AG09309 (cell line): Measurements from ENCODE around the gene GDF7.

ENCODE experiments used
- DNase-seq: peaks from one replicate; pipeline ENCODE4 v3.0.0-alpha.2; 2010; ENCODE audit warnings: low read depth
- H3K4me3 ChIP-seq: 2 replicates; pipeline ENCODE4 v1.5.1; 2011; ENCODE audit warnings: mild to moderate bottlenecking, low read depth, low read length, moderate library complexity; ENCODE audit not compliant: control insufficient read depth
- CTCF ChIP-seq: IDR thresholded peaks from 2 replicates; pipeline ENCODE4 v1.5.1; 2011; ENCODE audit warnings: mild to moderate bottlenecking, low read depth, low read length, inconsistent platforms; ENCODE audit not compliant: insufficient read depth, control insufficient read depth; ENCODE audit errors: missing control alignments

The GDF7 gene

GRCh38 chr2:20645301-20645701 is 21.6 kb upstream of the GDF7 start:
- no peak overlapping the region for H3K4me3 ChIP-seq
- DNase-seq, result no peak
- no peak for TF ChIP-seq CTCF

- TF ChIP-seq CTCF, result no peak
- H3K4me3 ChIP-seq, result no peak overlapping the region
- DNase-seq, result no peak
These were observed 21.2 kb upstream of the GDF7 start for GRCh38 chr2:20645761-20646160.

- no peak for TF ChIP-seq CTCF
- no peak for DNase-seq
- H3K4me3 ChIP-seq, result no peak overlapping the region
These were observed 20.5 kb upstream of the GDF7 start for GRCh38 chr2:20646446-20646845.

- H3K4me3 ChIP-seq, result no peak overlapping the region
- no peak for DNase-seq
- TF ChIP-seq CTCF, result no peak
These were observed 19.7 kb upstream of the GDF7 start for GRCh38 chr2:20647211-20647610.

- H3K4me3 ChIP-seq, result no peak overlapping the region
- no peak for DNase-seq
- TF ChIP-seq CTCF, result no peak
These were observed 19.2 kb upstream of the GDF7 start for GRCh38 chr2:20647738-20648137.

GRCh38 chr2:20648206-20648605 is 18.7 kb upstream of the GDF7 start:
- DNase-seq, result no peak
- TF ChIP-seq CTCF, result no peak
- no peak overlapping the region for H3K4me3 ChIP-seq

GRCh38 chr2:20648831-20649230 is 18.1 kb upstream of the GDF7 start:
- TF ChIP-seq CTCF, result no peak

More at GRCh38 chr2:20648831-20649230, 18.1 kb upstream of the GDF7 start:
- DNase-seq, result no peak
- H3K4me3 ChIP-seq, result no peak overlapping the region
